ENCODE measurements around the gene CNOT6L.

CNOT6L gene

GRCh38 chr4:77820649-77821561 is 1.7 kb upstream of the CNOT6L start:
- DNase-seq (ENCODE audit: low read depth) = no peak

DNA sequence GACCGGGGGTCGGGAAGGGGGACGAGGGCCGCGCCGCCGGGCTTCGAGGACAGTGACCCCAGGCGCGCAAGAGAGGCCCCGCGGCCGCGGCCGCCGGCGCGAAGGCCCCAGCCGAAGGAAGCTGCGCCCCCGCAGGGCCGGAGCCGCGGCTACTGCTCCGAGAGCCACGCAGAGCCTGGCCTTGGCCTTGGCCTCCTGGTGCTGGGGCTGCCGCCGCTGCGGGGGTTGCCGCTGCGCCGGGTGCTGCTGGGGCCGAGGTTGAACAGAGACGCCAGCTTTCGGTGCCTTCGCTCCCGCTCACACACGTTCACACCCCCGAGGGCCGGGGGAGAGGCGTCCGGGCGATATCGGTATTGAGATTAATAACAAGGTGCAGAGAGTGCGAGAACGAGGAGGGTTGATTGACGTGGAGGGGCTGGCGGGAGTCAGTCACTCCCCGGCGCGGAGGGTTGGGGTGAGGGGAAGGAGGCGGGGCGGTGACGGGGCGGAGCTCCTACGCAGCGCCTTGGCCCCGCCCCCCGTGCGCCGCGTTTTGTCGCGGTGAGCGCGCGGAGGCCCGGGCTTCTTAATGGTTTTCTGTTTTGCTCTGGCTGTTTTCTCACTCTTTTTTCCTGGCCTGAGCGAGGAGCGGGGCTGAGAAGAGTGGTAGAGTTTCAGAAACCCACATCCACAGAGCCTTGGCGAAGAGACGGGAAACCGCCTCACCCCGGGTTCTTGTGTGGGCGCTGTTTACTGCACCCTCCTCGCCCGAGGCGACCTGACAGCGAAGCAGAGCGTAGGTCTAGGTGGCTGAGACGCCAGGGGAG is 878 bp upstream of the CNOT6L start:
- peak; percentile 91 for DNase-seq (ENCODE audit: low read depth)

DNA sequence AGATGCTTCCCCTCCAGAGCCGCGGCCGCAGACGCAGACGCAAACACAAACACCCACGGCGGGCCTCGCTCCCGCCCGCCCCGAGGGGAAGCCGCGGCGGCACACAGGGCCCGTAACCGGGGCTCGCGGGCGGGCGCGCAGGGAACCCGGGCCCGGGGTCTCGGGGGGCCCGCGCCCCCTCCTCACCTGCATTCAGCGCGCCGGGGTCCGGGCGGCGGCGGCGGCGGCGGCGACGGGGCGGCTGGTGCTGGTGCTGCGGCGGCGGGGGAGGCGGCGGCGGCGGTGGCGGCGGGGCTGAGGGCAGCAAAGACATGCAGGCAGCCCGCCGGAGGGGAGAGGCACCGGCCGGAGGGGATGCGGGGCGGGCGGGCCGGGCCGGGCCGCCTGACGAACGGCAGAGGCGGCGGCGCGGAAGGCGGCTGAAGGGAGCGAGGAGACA is 255 bp upstream of the CNOT6L start:
- DNase-seq (ENCODE audit: low read depth) = peak; percentile 78

DNA sequence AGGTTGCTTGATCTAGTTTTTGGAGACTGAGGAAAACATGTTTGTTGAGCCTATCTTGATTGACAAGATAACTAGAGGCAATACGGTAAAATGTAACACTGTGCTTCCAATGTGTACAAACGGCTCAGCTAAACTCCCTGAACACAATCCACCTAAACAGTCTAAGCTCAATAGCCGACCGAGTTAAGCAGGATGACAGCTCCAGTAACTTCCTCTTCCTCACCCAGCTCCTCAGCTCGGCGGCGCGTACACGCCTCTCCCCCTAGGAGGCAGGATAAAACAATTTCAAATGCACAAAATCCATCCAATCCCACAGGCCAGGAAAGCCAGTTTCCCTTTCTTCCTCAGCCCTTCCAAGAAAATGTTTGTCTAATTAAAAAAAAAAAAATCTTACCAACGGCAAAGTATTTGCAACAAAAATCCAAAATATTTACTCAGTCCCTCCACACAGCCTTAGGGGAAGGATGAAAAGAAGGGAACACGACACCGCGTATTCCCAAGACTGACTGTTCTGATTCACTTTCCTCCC is 1.0 kb downstream of the CNOT6L start:
- peak; percentile 19 for DNase-seq (ENCODE audit: low read depth)

GRCh38 chr4:77817304-77818072 is 1.7 kb downstream of the CNOT6L start:
- no peak for DNase-seq (ENCODE audit: low read depth)

- DNase-seq (ENCODE audit: low read depth) = no peak
Observed at GRCh38 chr4:77816546-77816945, 2.6 kb downstream of the CNOT6L start.

DNA sequence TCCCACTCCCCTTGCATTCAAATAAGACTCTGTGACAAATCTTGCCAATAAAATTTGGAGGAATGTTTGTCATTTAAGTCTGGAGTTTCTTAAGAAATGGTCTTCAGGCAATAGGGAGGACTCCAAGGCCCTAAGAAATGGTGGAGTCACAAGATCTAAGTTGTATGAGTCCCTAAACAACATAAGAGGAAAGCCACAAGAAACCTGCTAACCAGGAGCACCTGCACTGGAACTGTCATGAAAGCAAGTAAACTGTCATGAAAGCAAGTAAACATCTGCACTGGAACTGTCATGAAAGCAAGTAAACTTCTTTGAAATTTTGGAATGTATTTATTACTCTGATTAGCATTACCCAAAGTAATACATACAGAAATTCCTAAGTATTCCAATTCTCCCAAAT is 3.5 kb downstream of the CNOT6L start:
- no peak for DNase-seq (ENCODE audit: low read depth)

GRCh38 chr4:77805840-77806239 is 13.3 kb downstream of the CNOT6L start:
- DNase-seq (ENCODE audit: low read depth) = no peak

DNA sequence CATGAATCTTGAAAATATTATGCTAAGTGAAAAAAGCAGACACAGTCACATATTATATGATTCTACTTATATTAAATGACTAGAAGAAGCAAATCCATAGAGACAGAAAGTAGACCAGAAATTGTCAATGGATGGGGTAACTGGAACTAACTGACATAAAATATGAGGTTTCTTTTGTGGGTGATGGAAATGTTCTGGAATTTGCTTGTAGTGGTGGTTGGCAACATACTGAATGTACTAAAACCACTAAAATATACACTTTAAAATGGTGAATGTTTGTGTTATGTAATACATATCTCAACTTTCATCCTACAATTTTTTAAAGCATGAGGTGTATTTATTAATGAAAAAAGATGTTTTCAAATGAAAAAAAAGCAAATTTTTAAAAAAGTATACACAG is 14.7 kb downstream of the CNOT6L start:
- no peak for DNase-seq (ENCODE audit: low read depth)

DNA sequence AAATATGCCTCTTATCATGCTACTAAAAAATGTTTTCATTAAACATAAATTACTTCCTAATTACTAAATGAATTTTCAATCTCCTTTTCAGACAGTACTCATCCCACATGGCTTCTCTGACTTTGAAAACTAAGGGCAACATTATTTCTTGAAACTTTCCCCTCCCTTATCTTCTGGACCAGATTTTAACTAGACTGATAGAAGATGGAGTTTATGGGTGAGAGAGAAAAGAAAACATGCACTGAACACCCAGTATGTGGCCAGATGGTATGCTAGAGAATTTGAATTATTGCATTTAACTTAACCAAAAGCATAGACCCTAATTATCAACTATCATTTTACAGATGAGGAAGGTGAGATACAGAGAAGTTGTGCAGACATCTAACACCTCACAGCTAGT is 16.8 kb downstream of the CNOT6L start:
- DNase-seq (ENCODE audit: low read depth) = no peak

GRCh38 chr4:77801260-77801608 is 17.9 kb downstream of the CNOT6L start:
- DNase-seq (ENCODE audit: low read depth) = no peak

GRCh38 chr4:77800483-77801259 is 18.5 kb downstream of the CNOT6L start:
- no peak for DNase-seq (ENCODE audit: low read depth)

DNA sequence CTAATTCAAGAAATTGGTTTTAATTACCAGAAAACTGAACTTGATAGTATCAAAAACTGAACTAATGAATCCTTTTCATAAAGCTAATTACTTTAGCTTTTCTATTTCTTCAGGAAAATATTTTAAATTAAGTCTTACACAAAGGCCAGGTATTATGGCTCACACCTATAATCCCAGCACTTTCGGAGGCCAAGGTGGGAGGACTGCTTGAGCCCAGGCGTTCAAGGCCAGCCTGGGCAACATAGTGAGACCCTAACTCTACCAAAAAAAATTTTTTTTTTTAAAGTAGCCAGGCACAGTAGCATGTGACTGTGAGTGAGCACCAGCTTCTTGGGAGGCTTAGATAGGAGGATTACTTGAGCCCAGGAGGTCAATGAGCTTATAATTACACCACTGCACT is 19.1 kb downstream of the CNOT6L start:
- no peak for DNase-seq (ENCODE audit: low read depth)

GRCh38 chr4:77798385-77798784 is 20.8 kb downstream of the CNOT6L start:
- no peak for DNase-seq (ENCODE audit: low read depth)

DNA sequence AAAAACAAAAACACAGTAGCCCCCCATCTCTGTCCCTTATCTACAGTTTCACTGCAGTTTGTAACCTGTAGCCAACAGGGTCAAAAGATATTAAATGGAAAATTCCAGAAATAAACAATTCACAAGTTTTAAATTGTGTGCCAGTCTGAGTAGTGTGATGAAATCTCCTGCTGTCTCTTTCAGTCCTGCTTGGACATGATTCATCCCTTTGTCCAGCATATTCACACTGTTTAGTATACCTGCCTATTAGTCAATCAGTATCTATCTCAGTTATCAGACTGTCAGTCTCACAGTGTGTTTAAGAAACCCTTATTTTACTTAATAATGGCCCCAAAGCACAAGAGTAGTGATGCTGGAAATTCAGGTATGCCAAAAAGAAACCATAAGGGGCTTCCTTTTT is 21.9 kb downstream of the CNOT6L start:
- no peak for DNase-seq (ENCODE audit: low read depth)

GRCh38 chr4:77795326-77795725 is 23.8 kb downstream of the CNOT6L start:
- DNase-seq (ENCODE audit: low read depth) = no peak

- DNase-seq (ENCODE audit: low read depth) = no peak
Observed at GRCh38 chr4:77790146-77790545, 29.0 kb downstream of the CNOT6L start.

DNA sequence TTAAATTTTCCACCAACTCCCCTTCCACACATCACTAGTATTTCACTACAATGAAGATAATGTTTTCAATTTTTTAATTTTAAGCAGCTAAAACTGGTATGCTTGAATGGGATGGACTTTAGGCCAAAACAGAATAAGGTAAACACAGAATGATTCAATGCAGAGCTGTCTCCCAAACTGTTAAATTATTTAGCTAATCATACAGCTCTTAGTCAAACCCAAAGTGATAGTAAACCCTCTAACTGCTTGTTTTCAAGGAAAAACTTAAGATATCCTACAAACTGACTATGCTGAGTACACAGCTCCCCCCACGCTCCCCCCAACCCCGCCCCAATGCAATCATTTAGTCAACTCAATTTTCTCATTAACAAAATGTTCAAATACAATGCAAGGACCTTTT is 30.2 kb downstream of the CNOT6L start:
- DNase-seq (ENCODE audit: low read depth) = no peak

- DNase-seq (ENCODE audit: low read depth) = no peak
Observed at GRCh38 chr4:77787969-77788368, 31.2 kb downstream of the CNOT6L start.

DNA sequence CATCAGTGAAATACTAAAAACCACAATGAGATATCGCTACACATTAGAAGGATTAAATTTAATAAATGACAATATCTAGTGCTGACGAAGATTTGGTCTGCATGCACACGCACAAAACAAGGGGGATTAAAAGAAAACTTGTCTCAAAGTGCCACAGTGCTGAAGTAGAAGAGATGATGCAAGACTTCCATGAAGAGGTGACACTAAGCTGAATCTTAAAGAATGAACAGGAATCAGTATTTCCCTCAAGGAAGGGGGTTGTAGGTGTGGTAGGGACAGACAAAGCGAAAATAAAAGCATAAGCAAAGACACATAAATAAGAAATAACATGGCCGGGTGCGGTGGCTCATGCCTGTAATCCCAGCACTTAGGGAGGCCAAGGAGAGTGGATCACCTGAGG is 33.5 kb downstream of the CNOT6L start:
- no peak for DNase-seq (ENCODE audit: low read depth)

DNA sequence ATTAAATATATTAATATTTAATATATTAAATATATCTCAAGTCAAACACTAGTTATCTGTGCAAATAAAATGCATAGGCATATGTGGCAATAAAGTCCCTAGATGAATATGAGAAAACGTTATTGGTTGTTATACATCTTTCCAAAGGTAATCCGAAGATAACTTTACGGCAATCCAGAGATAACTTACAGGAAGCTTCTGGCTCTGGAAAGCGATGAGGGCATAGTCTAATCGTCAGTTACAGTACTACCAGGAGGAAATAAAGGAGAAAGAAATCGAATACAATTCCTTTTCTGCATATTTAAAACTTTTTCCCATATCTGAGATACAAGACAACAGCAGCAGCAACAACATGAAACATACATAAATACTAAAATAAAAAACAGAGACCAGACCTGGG is 35.3 kb downstream of the CNOT6L start:
- DNase-seq (ENCODE audit: low read depth) = no peak
